Measurements from ENCODE around the gene LIN37. TPM values are rescaled to one million over a fixed set of nuclear protein-coding genes. Genes with fewer than 3 reads are reported as not detected.
"Not testable (repeated sequence)": the region's sequence is repeated elsewhere in the genome, so short reads cannot be mapped to it uniquely, and the experiment has no call there.

Gene LIN37
- total and polyA plus RNA-seq, 2 experiments from 2014 or later: 4.3 to 6.8 TPM

GRCh38 chr19:35724132-35724531, 24.2 kb upstream of the LIN37 start:
- not testable (repeated sequence) for H4K20me1 ChIP-seq (replicated peaks; ENCODE audit: insufficient read depth); ATAC-seq; H3K9me2 ChIP-seq (ENCODE audit: insufficient read depth); H2AFZ ChIP-seq; H3K4me2 ChIP-seq; H3K27me3 ChIP-seq (ENCODE audit: insufficient read depth); H3K9me3 Mint-ChIP-seq; DNase-seq (ENCODE audit: low spot score); H3K27ac Mint-ChIP-seq; H3K4me3 ChIP-seq; H3K4me3 Mint-ChIP-seq; H3K27ac ChIP-seq (ENCODE audit: low read depth); H3K4me1 Mint-ChIP-seq; H3K4me1 ChIP-seq (ENCODE audit: insufficient read depth); H3F3A ChIP-seq (replicated peaks; ENCODE audit: low read depth)
- H3K36me3 ChIP-seq (ENCODE audit: insufficient read depth): peaks cover 24% of the 10 kb centered on the region; the same call in 1 of the 2 replicates
- Mint-ChIP-seq H3K36me3 (ENCODE audit: low read depth) (peaks cover 79% of the 10 kb centered on the region), H3K27me3 (ENCODE audit: insufficient read depth, low read depth, poor library complexity) (peaks cover 21% of the 10 kb centered on the region)
- peaks cover 11% of the 10 kb centered on the region for H3K79me2 ChIP-seq (replicated peaks; ENCODE audit: insufficient read depth)

- Mint-ChIP-seq H3K36me3 (ENCODE audit: low read depth) (peaks cover 83% of the 10 kb centered on the region), H3K4me1 (peaks cover 4% of the 10 kb centered on the region), H3K27me3 (ENCODE audit: insufficient read depth, low read depth, poor library complexity) (peaks cover 19% of the 10 kb centered on the region), H3K27ac (no peak overlapping the region), H3K9me3 (no peaks in the 10 kb centered on the region; the same call in 2 of the 3 replicates), H3K4me3 (no peak overlapping the region)
- no peak for ATAC-seq
- Histone ChIP-seq H3K9me2 (ENCODE audit: insufficient read depth) (no peaks in the 10 kb centered on the region), H3F3A (replicated peaks; ENCODE audit: low read depth) (no peaks in the 10 kb centered on the region), H4K20me1 (replicated peaks; ENCODE audit: insufficient read depth) (peaks cover 5% of the 10 kb centered on the region), H3K4me1 (ENCODE audit: insufficient read depth) (0 out of 2 replicates have a peak, but pooled peaks cover under 1% of the 10 kb centered on the region), H3K79me2 (replicated peaks; ENCODE audit: insufficient read depth) (peaks cover 7% of the 10 kb centered on the region), H3K4me3 (no peak overlapping the region), H3K36me3 (ENCODE audit: insufficient read depth) (peaks cover 29% of the 10 kb centered on the region; the same call in 1 of the 2 replicates), H3K27ac (ENCODE audit: low read depth) (no peak overlapping the region), H3K27me3 (ENCODE audit: insufficient read depth) (no peaks in the 10 kb centered on the region), H2AFZ (no peak overlapping the region), H3K4me2 (no peak overlapping the region)
- no peak for DNase-seq (ENCODE audit: low spot score)
- no peak for TF ChIP-seq STAT1 (IDR thresholded peaks at IDR 0.05; ENCODE audit: unreplicated experiment)
- TF ChIP-seq ETS1 (IDR thresholded peaks at IDR 0.05): no peak
- no peak for TF ChIP-seq POLR2AphosphoS5 (IDR thresholded peaks at IDR 0.05; ENCODE audit: low read depth)
- TF ChIP-seq JUNB (IDR thresholded peaks at IDR 0.05; ENCODE audit: unreplicated experiment): no peak
- TF ChIP-seq CREB1 (CRISPR knock-in tag; IDR thresholded peaks at IDR 0.05; ENCODE audit: low read depth): no peak
- no peak for TF ChIP-seq ZNF114 (CRISPR knock-in tag; IDR thresholded peaks at IDR 0.05)
- no peak for TF ChIP-seq EZH2phosphoT487 (IDR thresholded peaks at IDR 0.05; ENCODE audit: unreplicated experiment)
- TF ChIP-seq EZH2 (IDR thresholded peaks at IDR 0.05; ENCODE audit: low read depth, unreplicated experiment): no peak
- TF ChIP-seq CTCF (conservative IDR thresholded peaks at IDR 0.05; ENCODE audit: low read depth in 2 of 2): no peak
- TF ChIP-seq ZNF462 (CRISPR knock-in tag; IDR thresholded peaks at IDR 0.05): no peak
- TF ChIP-seq NANOG (IDR thresholded peaks at IDR 0.05; ENCODE audit: borderline replicate concordance): no peak
These were observed 23.8 kb upstream of the LIN37 start for GRCh38 chr19:35724560-35724959.

Measured in GM23338 (cell line).